Immature natural killer cell (primary cell): ENCODE measurements around the gene NEK5. TPM values are rescaled to one million over a fixed set of nuclear protein-coding genes. Genes with fewer than 3 reads are reported as not detected.
"Not testable (repeated sequence)": the region's sequence is repeated elsewhere in the genome, so short reads cannot be mapped to it uniquely, and the experiment has no call there.

Experiments used
- DNase-seq, 3 donors: peaks; one replicate each; pipeline ENCODE4 v3.0.0; 2022; ENCODE audit warnings: mixed read lengths in 1 of 3
- H3K27ac Mint-ChIP-seq, 6 donors: one replicate each; pipeline ENCODE4 v1.8.0; 2020; ENCODE audit warnings: mixed read lengths in 6 of 6, mild to moderate bottlenecking in 5 of 6, inconsistent platforms in 4 of 6, moderate library complexity in 3 of 6
- H3K27me3 Mint-ChIP-seq, 3 donors: one replicate each; pipeline ENCODE4 v1.8.0; 2020 to 2021; ENCODE audit warnings: low read depth in 3 of 3, mild to moderate bottlenecking in 3 of 3, mixed read lengths in 3 of 3, moderate library complexity in 3 of 3, inconsistent platforms in 1 of 3
- H3K36me3 Mint-ChIP-seq, 3 donors: one replicate each; pipeline ENCODE4 v1.8.0; 2020; ENCODE audit warnings: mixed read lengths in 3 of 3, inconsistent platforms in 2 of 3, mild to moderate bottlenecking in 2 of 3
- H3K4me1 Mint-ChIP-seq, 2 donors: one replicate each; pipeline ENCODE4 v1.8.0; 2020; ENCODE audit warnings: inconsistent platforms in 2 of 2, mild to moderate bottlenecking in 2 of 2, mixed read lengths in 2 of 2, moderate library complexity in 1 of 2
- H3K4me3 Mint-ChIP-seq, 5 donors: one replicate each; pipeline ENCODE4 v1.8.0; 2020; ENCODE audit warnings: mild to moderate bottlenecking in 5 of 5, mixed read lengths in 5 of 5, inconsistent platforms in 3 of 5, moderate library complexity in 3 of 5
- H3K9me3 Mint-ChIP-seq, 6 donors: one replicate each; pipeline ENCODE4 v1.8.0; 2020; ENCODE audit warnings: mild to moderate bottlenecking in 6 of 6, mixed read lengths in 6 of 6, inconsistent platforms in 4 of 6, moderate library complexity in 3 of 6
- polyA plus RNA-seq, 3 donors: library from polyadenylated mRNA; unstranded; fragments of 300-500 nt; fragmentation: Illumina TruSeq; gene quantifications; one replicate each; pipeline ENCODE4 v1.2.3, GENCODE V29; 2021

Gene NEK5
- polyA plus RNA-seq, 3 donors from 2014 or later: 0.07 TPM; not detected in 2

- H3K36me3 Mint-ChIP-seq: peaks cover 11 to 24% (median 20%) of the 10 kb centered on the region in 3 donors
Measured at GRCh38 chr13:52033039-52033438, 95.8 kb downstream of the NEK5 start.

GRCh38 chr13:52030401-52030800 is 98.5 kb downstream of the NEK5 start:
- H3K27me3 Mint-ChIP-seq, DNase-seq, H3K4me3 Mint-ChIP-seq, H3K9me3 Mint-ChIP-seq: not testable (repeated sequence)
- Mint-ChIP-seq H3K36me3 (peaks cover 31 to 39% (median 32%) of the 10 kb centered on the region in 3 donors), H3K27ac (peak overlapping the region in 1 of 6 donors; percentile 16), H3K4me1 (peaks cover 17 to 48% of the 10 kb centered on the region in 2 donors)

More at GRCh38 chr13:52033039-52033438, 95.8 kb downstream of the NEK5 start:
- no peak for DNase-seq
- Mint-ChIP-seq H3K27me3 (peaks cover 0 to 4% (median 0%) of the 10 kb centered on the region in 3 donors), H3K4me3 (no peak overlapping the region), H3K27ac (no peak overlapping the region), H3K4me1 (peaks cover 0 to 29% of the 10 kb centered on the region in 2 donors), H3K9me3 (no peaks in the 10 kb centered on the region)

DNA sequence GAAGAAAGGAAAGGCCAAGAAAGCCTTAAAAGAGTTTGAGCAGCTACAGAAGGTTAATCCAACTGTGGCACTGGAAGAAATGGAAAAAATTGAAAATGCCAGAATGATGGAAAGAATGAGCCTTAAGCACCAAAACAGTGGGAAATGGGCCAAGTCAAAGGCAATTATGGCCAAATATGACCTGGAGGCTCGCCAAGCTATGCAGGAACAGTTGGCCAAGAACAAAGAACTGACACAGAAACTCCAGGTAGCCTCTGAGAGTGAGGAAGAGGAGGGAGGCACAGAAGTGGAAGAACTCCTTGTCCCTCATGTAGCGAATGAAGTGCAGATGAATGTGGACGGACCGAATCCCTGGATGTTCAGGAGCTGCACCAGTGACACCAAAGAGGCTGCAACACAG is 99.3 kb downstream of the NEK5 start:
- H3K36me3 Mint-ChIP-seq: peaks cover 37 to 48% (median 39%) of the 10 kb centered on the region in 3 donors
- peaks cover 19 to 48% of the 10 kb centered on the region in 2 donors for H3K4me1 Mint-ChIP-seq

GRCh38 chr13:52027832-52028231 is 101.0 kb downstream of the NEK5 start:
- Mint-ChIP-seq H3K4me3 (no peak overlapping the region), H3K4me1 (peaks cover 19 to 39% of the 10 kb centered on the region in 2 donors), H3K27ac (no peak overlapping the region), H3K27me3 (peaks cover 0 to 4% (median 0%) of the 10 kb centered on the region in 3 donors), H3K9me3 (no peaks in the 10 kb centered on the region), H3K36me3 (peaks cover 41 to 52% (median 42%) of the 10 kb centered on the region in 3 donors)
- DNase-seq: no peak

More for the DNA sequence above, 99.3 kb downstream of the NEK5 start:
- no peaks in the 10 kb centered on the region for H3K9me3 Mint-ChIP-seq
- peak overlapping the region in 1 of 6 donors; percentile 40 for H3K27ac Mint-ChIP-seq
- no peak overlapping the region for H3K4me3 Mint-ChIP-seq
- H3K27me3 Mint-ChIP-seq: peaks cover 0 to 4% (median 0%) of the 10 kb centered on the region in 3 donors
- no peak for DNase-seq

DNA sequence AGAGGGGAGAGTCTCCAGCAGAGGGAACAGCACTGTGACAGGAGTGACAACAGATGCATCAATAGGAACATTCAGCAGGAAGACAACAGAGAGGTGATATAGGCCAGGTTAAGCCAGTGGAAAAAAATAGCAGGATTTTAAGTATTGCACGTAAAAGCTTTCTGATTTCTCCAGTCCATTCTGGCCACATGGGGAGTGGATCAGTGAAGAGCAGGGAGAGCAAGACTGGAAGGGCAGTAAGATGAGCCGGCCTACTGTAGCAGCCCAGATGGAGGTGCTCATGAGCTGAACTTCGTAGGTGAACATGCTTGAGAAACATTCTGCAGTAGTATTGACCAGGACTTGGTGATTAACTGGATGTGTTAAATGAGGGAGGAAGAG is 102.6 kb downstream of the NEK5 start:
- no peaks in the 10 kb centered on the region for H3K9me3 Mint-ChIP-seq
- peak overlapping the region in 1 of 6 donors; percentile 45 for H3K27ac Mint-ChIP-seq
- H3K4me1 Mint-ChIP-seq: peaks cover 20 to 42% of the 10 kb centered on the region in 2 donors
- DNase-seq: no peak
- peaks cover 43 to 52% (median 44%) of the 10 kb centered on the region in 3 donors for H3K36me3 Mint-ChIP-seq
- no peak overlapping the region for H3K4me3 Mint-ChIP-seq
- peaks cover 0 to 4% (median 0%) of the 10 kb centered on the region in 3 donors for H3K27me3 Mint-ChIP-seq

GRCh38 chr13:52025475-52026245 is 103.2 kb downstream of the NEK5 start:
- no peak for DNase-seq
- Mint-ChIP-seq H3K9me3 (no peaks in the 10 kb centered on the region), H3K27ac (no peak overlapping the region), H3K4me3 (no peak overlapping the region), H3K4me1 (peaks cover 23 to 48% of the 10 kb centered on the region in 2 donors), H3K36me3 (peaks cover 49 to 58% (median 50%) of the 10 kb centered on the region in 3 donors), H3K27me3 (peaks cover 0 to 4% (median under 1%) of the 10 kb centered on the region in 3 donors)

DNA sequence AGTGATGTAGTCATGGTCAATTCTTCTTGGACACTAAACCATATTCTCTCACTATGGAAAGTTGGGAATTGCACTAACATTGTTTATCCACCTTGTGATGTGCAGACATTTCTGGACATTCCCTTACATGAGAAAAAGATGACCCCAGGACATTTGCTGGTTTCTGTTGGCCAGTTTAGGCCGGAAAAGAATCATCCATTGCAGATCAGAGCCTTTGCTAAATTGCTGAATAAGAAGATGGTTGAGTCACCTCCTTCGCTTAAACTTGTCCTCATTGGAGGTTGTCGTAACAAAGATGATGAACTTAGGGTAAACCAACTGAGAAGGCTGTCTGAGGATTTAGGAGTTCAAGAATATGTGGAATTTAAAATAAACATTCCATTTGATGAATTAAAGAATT is 104.4 kb downstream of the NEK5 start, which contains the start of gene UTP14C:
Gene UTP14C, plus strand, starts transcription at position 211 of the 400 bp plus-strand sequence. CDS start 4,114 bp downstream, outside the sequence.
- Mint-ChIP-seq H3K27ac (no peak within 1 kb of the TSS), H3K36me3 (peaks cover 53 to 56% (median 54%) of the 10 kb centered on the region in 3 donors), H3K4me3 (no peak within 1 kb of the TSS), H3K9me3 (no peaks in the 10 kb centered on the region), H3K4me1 (peaks cover 23 to 41% of the 10 kb centered on the region in 2 donors), H3K27me3 (peaks cover 0 to 1% (median 0%) of the 10 kb centered on the region in 3 donors)
- DNase-seq: no peak

GRCh38 chr13:52022356-52022755 is 106.5 kb downstream of the NEK5 start:
- Mint-ChIP-seq H3K9me3 (no peaks in the 10 kb centered on the region), H3K27me3 (peaks cover 0 to 1% (median 0%) of the 10 kb centered on the region in 3 donors), H3K27ac (no peak overlapping the region), H3K36me3 (peaks cover 38 to 47% (median 39%) of the 10 kb centered on the region in 3 donors), H3K4me1 (peaks cover 30 to 51% of the 10 kb centered on the region in 2 donors), H3K4me3 (no peak overlapping the region)
- no peak for DNase-seq

- Mint-ChIP-seq H3K4me3 (no peak overlapping the region), H3K4me1 (peaks cover 18 to 41% of the 10 kb centered on the region in 2 donors), H3K9me3 (no peaks in the 10 kb centered on the region), H3K36me3 (peaks cover 19 to 36% (median 21%) of the 10 kb centered on the region in 3 donors), H3K27me3 (peaks cover 0 to 1% (median 0%) of the 10 kb centered on the region in 3 donors), H3K27ac (no peak overlapping the region)
- no peak for DNase-seq
Measured at GRCh38 chr13:52020191-52020590, 108.7 kb downstream of the NEK5 start.

DNA sequence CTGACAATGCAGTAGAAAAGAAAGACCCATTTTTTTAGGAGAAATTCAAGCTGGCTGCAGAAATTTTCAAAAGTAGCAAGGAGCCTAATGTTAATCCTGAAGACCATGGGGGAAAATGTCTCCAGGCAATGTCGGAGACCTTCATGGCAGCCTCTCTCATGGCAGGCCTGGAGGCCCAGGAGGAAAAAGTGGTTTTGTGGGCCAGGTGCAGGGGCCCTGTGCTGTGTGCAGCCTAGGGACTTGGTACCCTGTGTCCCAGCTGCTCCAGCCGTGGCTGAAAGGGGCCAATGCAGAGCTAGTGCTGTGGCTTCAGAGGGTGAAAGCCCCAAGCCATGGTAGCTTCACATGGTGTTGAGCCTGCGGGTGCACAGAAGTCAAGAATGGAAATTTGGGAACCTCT is 112.6 kb downstream of the NEK5 start:
- DNase-seq: no peak
- Mint-ChIP-seq H3K27me3 (peaks cover under 1 to 5% (median 4%) of the 10 kb centered on the region in 3 donors), H3K27ac (no peak overlapping the region), H3K4me3 (no peak overlapping the region), H3K9me3 (no peaks in the 10 kb centered on the region), H3K4me1 (peaks cover 27 to 59% of the 10 kb centered on the region in 2 donors), H3K36me3 (peaks cover 10 to 25% (median 11%) of the 10 kb centered on the region in 3 donors)

DNA sequence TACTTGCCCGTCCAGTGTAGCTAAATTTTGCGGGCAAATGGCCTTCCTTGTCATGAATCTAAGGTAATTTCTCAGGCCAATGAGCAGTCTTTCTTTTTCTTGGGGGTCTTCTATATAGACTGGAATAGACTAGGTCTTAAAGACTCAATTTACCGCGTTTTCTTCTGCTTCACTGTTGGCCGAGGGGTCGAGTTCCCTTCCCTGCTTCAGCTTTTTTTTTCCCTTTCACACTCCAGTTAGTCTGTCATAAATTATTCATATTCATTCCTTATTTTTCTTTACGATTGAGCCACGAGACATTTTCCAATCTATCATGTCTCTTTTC is 116.4 kb downstream of the NEK5 start:
- peaks cover 23 to 39% of the 10 kb centered on the region in 2 donors for H3K4me1 Mint-ChIP-seq
- no peaks in the 10 kb centered on the region for H3K9me3 Mint-ChIP-seq

DNA sequence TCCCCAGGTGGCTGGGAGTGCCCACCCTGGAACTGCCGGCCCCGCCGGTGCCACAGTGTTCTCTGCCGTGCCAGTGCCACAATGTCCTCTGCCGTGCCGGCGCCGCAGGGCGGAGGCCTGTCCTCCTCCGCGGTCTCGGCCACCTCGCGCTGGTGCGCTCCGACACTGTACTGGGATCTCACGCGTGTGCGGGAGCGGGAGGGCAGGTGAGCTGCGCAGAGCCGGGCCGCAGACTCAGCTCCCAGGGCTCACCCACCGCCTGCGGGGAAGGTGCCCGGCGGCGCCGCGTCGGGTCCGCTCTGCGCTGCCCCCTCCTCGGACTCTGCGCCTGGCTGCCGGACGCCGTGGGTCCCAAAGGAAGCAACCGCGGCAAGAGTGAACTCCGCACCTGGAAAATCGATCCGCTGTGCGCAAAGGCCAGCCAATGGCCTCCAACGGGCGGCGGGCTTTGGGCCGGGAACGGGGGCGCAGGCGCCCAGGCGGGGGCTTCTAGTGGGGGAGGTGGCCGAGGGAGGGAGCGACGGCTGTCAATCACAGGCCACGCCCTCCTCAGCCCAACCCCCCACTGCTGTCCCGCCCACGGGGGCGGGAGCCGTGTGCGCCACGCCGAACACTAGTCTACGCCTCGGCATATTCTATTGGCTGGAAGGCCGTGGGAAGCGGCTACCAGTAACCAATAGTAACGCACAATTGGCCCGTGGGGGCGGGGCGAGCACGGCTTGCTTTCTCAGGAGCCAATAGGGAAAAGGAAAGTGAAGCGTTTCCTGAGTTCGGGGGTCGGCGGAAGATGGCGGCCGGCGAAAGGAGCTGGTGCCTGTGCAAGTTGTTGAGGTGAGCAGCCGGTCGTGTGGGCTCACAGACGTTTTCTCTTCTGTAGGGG is 117.0 kb downstream of the NEK5 start, which contains the start of gene ALG11:
Gene ALG11, plus strand, starts transcription at position 767 of the 880 bp plus-strand sequence. Its CDS starts 21 bp downstream, at position 788.
- H3K4me1 Mint-ChIP-seq: peaks cover 20 to 37% of the 10 kb centered on the region in 2 donors
- peak within 1 kb of the TSS; percentile 89 to 97 (median 90) for H3K27ac Mint-ChIP-seq
- peak within 1 kb of the TSS; percentile 97 to 100 (median 100) for H3K4me3 Mint-ChIP-seq
- DNase-seq: peak; percentile 99 to 100 (median 99)
- peaks cover 0 to 1% (median 0%) of the 10 kb centered on the region in 6 donors for H3K9me3 Mint-ChIP-seq
- H3K36me3 Mint-ChIP-seq: peaks cover 0 to 5% (median 0%) of the 10 kb centered on the region in 3 donors
- peaks cover 5 to 10% (median 6%) of the 10 kb centered on the region in 3 donors for H3K27me3 Mint-ChIP-seq

More for the DNA sequence above, 116.4 kb downstream of the NEK5 start:
- peaks cover 0 to 5% (median 0%) of the 10 kb centered on the region in 3 donors for H3K36me3 Mint-ChIP-seq
- peak overlapping the region; percentile 89 to 97 (median 90) for H3K27ac Mint-ChIP-seq
- peak overlapping the region; percentile 97 to 100 (median 100) for H3K4me3 Mint-ChIP-seq
- DNase-seq: no peak
- H3K27me3 Mint-ChIP-seq: peaks cover 5 to 9% (median 5%) of the 10 kb centered on the region in 3 donors
